Natural killer cell (primary cell): Measurements from ENCODE around the gene ADGRV1. TPM values are rescaled to one million over a fixed set of nuclear protein-coding genes. Genes with fewer than 3 reads are reported as not detected.

Experiments used
- ATAC-seq, 3 donors: fragments of 150-1000 bp in 2 of 3; fragments of 200-7000 bp in 1 of 3; cut with Tn5 transposase; 1 replicate in 1 of 3; 2 replicates in 2 of 3; pipeline ENCODE4 v1.10.0; 2021; ENCODE audit warnings: mild to moderate bottlenecking in 2 of 3, moderate library complexity in 2 of 3
- DNase-seq, 2 donors: peaks; one replicate each; pipeline versions ENCODE4 v3.0.0 to v3.0.0-alpha.2; 2013 to 2021; ENCODE audit warnings: mixed read lengths in 1 of 2
- H3K27ac ChIP-seq: one replicate; pipeline ENCODE4 v1.5.1; 2013; ENCODE audit warnings: mild to moderate bottlenecking, low read length
- H3K27me3 ChIP-seq: one replicate; pipeline ENCODE4 v1.6.1; 2013; ENCODE audit warnings: low read length; ENCODE audit not compliant: control insufficient read depth, insufficient read depth
- H3K36me3 ChIP-seq: one replicate; pipeline ENCODE4 v1.6.1; 2013; ENCODE audit warnings: low read length; ENCODE audit not compliant: control insufficient read depth, insufficient read depth
- H3K4me1 ChIP-seq: one replicate; pipeline ENCODE4 v1.6.1; 2013; ENCODE audit warnings: low read length; ENCODE audit not compliant: control insufficient read depth, insufficient read depth
- H3K4me3 ChIP-seq: one replicate; pipeline ENCODE4 v1.5.1; 2013; ENCODE audit warnings: low read length
- H3K9me3 ChIP-seq: one replicate; pipeline ENCODE4 v1.6.1; 2013; ENCODE audit warnings: low read length; ENCODE audit not compliant: control insufficient read depth, insufficient read depth
- H3K27ac Mint-ChIP-seq, 2 donors: one replicate each; pipeline ENCODE4 v1.8.0; 2022; ENCODE audit warnings: mild to moderate bottlenecking in 2 of 2, mixed read lengths in 2 of 2, moderate library complexity in 1 of 2
- H3K27me3 Mint-ChIP-seq, 2 donors: one replicate each; pipeline ENCODE4 v1.8.0; 2022; ENCODE audit warnings: low read depth in 2 of 2, mixed read lengths in 2 of 2
- H3K36me3 Mint-ChIP-seq: one replicate; pipeline ENCODE4 v1.8.0; 2022; ENCODE audit warnings: mixed read lengths
- H3K4me1 Mint-ChIP-seq, 2 donors: one replicate each; pipeline ENCODE4 v1.8.0; 2022; ENCODE audit warnings: mixed read lengths in 2 of 2
- H3K4me3 Mint-ChIP-seq: one replicate; pipeline ENCODE4 v1.8.0; 2022; ENCODE audit warnings: mild to moderate bottlenecking, moderate library complexity, mixed read lengths
- H3K9me3 Mint-ChIP-seq, 2 donors: one replicate each; pipeline ENCODE4 v1.8.0; 2022; ENCODE audit warnings: mixed read lengths in 2 of 2
- WGBS: methylation state at CpG from one replicate; pipeline ENCODE4 v1.1.7; 2013; ENCODE audit warnings: missing lambda C conversion rate; ENCODE audit not compliant: insufficient coverage; 5-methylcytosine and 5-hydroxymethylcytosine counted together
- intact Hi-C: fragments of 100-400 bp; cut with micrococcal nuclease; formaldehyde crosslinking; loops from one replicate; pipeline ENCODE4 v1.14.2; 2022
- total RNA-seq, 4 donors: library from RNA; stranded (reverse); fragments of 120-200 nt in 1 of 4; gene quantifications; one replicate each; pipeline versions ENCODE4 v1.2.3 to v1.2.4, GENCODE V29; 2013 to 2022
- TF ChIP-seq, protein P1 (sequence below): fragments of 200-600 bp; IDR thresholded peaks from one replicate; pipeline ENCODE4 v1.8.0; 2022; ENCODE audit warnings: antibody characterized with exemption

The ADGRV1 gene
- total RNA-seq, 3 donors from 2014 or later (not counting 1 experiment from before 2014, with no cell fraction given): 0.50 to 0.71 TPM; not detected in 1

DNA sequence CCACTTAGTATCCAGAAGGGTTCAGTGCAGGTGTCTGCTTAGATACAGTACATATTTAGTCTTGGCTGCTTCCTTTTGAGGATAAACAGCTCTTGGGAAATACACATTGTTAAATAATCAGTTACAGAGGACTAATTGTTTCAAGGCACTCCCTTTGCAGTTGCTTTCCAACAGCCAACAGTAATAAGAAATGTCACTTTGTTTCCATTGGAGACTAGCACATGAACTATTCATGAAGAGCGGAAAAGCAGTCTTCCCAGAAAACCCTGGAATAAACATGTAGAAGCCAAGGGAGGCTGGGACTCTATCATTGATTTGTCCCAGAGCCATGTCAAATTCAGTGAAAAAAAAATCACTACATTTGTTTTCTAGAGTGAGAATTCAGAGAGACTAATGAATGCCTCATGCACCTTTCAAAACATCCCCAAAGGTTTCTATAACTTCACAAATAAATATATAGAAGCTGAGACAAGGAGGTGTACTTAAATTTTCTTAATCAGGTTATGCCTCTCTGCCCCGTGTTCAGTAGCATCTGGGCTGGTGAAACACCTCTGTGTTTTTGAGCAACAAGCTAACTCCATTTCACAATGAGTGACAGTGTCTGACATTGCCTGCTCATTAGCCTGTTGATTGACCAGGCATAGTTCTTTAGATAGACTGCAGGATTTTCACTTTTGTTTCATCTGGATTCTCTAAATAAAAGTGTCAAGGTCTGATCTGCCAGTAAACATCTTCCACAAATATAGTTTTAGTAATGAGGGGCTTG, 553.1 kb downstream of the ADGRV1 start:
- Histone ChIP-seq H3K9me3 (no peaks in the 10 kb centered on the region), H3K27me3 (no peaks in the 10 kb centered on the region), H3K36me3 (no peaks in the 10 kb centered on the region), H3K4me3 (no peak overlapping the region), H3K4me1 (no peaks in the 10 kb centered on the region), H3K27ac (no peak overlapping the region)
- intact Hi-C loops: no loop called here
- ATAC-seq (no peak), DNase-seq (no peak)
- 86% methylated on average over 2 of the region's 2 CpGs for WGBS
- peaks cover 7 to 15% of the 10 kb centered on the region in 2 donors for H3K27me3 Mint-ChIP-seq
- peaks cover 0 to 12% of the 10 kb centered on the region in 2 donors for H3K4me1 Mint-ChIP-seq
- no peaks in the 10 kb centered on the region for H3K9me3 Mint-ChIP-seq
- no peak overlapping the region for H3K27ac Mint-ChIP-seq
- TF ChIP-seq, protein P1, sequence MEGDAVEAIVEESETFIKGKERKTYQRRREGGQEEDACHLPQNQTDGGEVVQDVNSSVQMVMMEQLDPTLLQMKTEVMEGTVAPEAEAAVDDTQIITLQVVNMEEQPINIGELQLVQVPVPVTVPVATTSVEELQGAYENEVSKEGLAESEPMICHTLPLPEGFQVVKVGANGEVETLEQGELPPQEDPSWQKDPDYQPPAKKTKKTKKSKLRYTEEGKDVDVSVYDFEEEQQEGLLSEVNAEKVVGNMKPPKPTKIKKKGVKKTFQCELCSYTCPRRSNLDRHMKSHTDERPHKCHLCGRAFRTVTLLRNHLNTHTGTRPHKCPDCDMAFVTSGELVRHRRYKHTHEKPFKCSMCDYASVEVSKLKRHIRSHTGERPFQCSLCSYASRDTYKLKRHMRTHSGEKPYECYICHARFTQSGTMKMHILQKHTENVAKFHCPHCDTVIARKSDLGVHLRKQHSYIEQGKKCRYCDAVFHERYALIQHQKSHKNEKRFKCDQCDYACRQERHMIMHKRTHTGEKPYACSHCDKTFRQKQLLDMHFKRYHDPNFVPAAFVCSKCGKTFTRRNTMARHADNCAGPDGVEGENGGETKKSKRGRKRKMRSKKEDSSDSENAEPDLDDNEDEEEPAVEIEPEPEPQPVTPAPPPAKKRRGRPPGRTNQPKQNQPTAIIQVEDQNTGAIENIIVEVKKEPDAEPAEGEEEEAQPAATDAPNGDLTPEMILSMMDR: no peak
- no peak overlapping the region for H3K4me3 Mint-ChIP-seq
- H3K36me3 Mint-ChIP-seq: no peaks in the 10 kb centered on the region

DNA sequence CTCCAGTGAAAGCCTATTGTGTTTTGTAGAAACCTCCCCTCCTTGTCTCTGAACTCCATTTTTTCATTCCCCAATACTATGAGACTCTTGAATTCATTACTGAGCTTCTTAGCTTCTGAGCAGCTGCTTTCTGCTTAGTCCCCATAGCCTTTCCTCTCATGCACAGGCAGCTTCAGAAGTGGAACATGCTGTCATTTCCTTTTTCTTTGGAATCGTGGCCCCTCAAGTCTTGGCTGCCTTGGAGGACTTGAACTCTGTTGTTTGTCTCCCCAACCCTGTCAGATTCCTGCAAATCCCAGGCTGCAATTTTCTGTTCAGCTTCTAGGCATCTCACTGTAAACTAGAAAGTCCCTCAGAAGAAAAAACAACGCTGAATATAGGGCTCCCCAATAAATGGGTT, 556.1 kb downstream of the ADGRV1 start:
- H3K27me3 Mint-ChIP-seq: peaks cover 3 to 6% of the 10 kb centered on the region in 2 donors
- no peak overlapping the region for H3K27ac ChIP-seq
- no peaks in the 10 kb centered on the region for H3K36me3 ChIP-seq
- DNase-seq: no peak
- no peaks in the 10 kb centered on the region for H3K36me3 Mint-ChIP-seq
- H3K4me3 Mint-ChIP-seq: no peak overlapping the region
- H3K27me3 ChIP-seq: no peaks in the 10 kb centered on the region
- H3K4me1 Mint-ChIP-seq: peaks cover 0 to 12% of the 10 kb centered on the region in 2 donors
- H3K4me1 ChIP-seq: no peaks in the 10 kb centered on the region
- intact Hi-C loops: no loop called here
- no peak for ATAC-seq
- 56% methylated on average over 2 of the region's 2 CpGs for WGBS
- no peaks in the 10 kb centered on the region for H3K9me3 Mint-ChIP-seq
- TF ChIP-seq, protein P1: no peak
- H3K27ac Mint-ChIP-seq: no peak overlapping the region
- H3K4me3 ChIP-seq: no peak overlapping the region
- no peaks in the 10 kb centered on the region for H3K9me3 ChIP-seq

DNA sequence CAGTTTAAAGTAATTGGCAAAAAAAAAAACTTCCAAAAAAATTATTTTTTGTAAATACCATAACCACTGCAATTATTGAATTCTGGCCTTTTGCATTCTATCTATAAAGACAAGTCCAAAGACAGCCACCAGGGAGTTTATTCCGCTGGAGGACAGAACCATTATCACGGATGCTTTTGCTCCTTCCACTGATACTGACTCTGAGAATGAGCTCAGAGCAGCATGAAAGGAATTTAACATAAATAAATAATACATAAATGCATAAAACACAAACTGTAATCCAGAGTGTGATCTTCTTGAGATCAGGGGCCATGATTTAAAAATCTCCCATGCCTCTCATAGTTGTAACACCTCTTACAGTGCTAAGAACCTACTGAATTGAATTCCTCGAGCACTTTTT, 559.8 kb downstream of the ADGRV1 start:
- TF ChIP-seq, protein P1: no peak
- intact Hi-C loops: no loop called here
- no peak for DNase-seq
- no peak overlapping the region for H3K27ac Mint-ChIP-seq
- peaks cover 0 to 12% of the 10 kb centered on the region in 2 donors for H3K4me1 Mint-ChIP-seq
- Histone ChIP-seq H3K27ac (no peak overlapping the region), H3K4me1 (no peaks in the 10 kb centered on the region), H3K27me3 (no peaks in the 10 kb centered on the region), H3K4me3 (no peak overlapping the region), H3K36me3 (no peaks in the 10 kb centered on the region), H3K9me3 (no peaks in the 10 kb centered on the region)
- H3K27me3 Mint-ChIP-seq: no peaks in the 10 kb centered on the region
- no peak for ATAC-seq
- H3K36me3 Mint-ChIP-seq: no peaks in the 10 kb centered on the region
- H3K9me3 Mint-ChIP-seq: no peaks in the 10 kb centered on the region
- no peak overlapping the region for H3K4me3 Mint-ChIP-seq
- WGBS: 98% methylated on average over 3 of the region's 3 CpGs

DNA sequence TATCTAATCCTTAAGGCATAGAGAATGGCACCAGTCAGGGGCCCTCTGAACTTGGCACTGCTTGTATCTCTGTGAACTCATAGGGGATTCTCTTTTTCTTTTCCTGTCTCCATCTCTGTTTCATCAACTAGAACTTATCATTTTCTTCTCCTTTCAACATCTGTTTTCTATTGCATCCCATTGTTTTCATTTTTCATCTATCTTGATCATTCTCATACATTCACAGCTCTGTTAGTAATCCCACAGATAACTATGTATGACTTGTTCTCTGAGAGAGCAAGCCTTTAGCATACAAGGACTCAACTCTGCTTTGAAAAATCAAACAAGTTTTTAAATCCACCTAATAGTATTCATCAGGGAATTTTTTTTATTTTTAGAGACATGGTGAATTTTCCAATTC, 560.2 kb downstream of the ADGRV1 start:
- intact Hi-C loops: no loop called here
- no peaks in the 10 kb centered on the region for H3K36me3 Mint-ChIP-seq

More for the DNA sequence above, 560.2 kb downstream of the ADGRV1 start:
- Histone ChIP-seq H3K36me3 (no peaks in the 10 kb centered on the region), H3K9me3 (no peaks in the 10 kb centered on the region), H3K27ac (no peak overlapping the region), H3K4me1 (no peaks in the 10 kb centered on the region), H3K27me3 (no peaks in the 10 kb centered on the region), H3K4me3 (no peak overlapping the region)
- Mint-ChIP-seq H3K27me3 (peaks cover 0 to 1% of the 10 kb centered on the region in 2 donors), H3K4me1 (peaks cover 0 to 12% of the 10 kb centered on the region in 2 donors), H3K9me3 (no peaks in the 10 kb centered on the region), H3K27ac (no peak overlapping the region), H3K4me3 (no peak overlapping the region)
- TF ChIP-seq, protein P1: no peak
- DNase-seq (no peak), ATAC-seq (no peak)
